Neural progenitor cell (in vitro differentiated cells): ENCODE results near the gene PLA2G2E. TPM values are rescaled to one million over a fixed set of nuclear protein-coding genes. Genes with fewer than 3 reads are reported as not detected.
"Not testable (repeated sequence)": the region's sequence is repeated elsewhere in the genome, so short reads cannot be mapped to it uniquely, and the experiment has no call there.

ENCODE experiments used
- DNase-seq: peaks from one replicate; pipeline ENCODE4 v3.0.0-alpha.2; 2016; ENCODE audit warnings: low spot score
- H2AFZ ChIP-seq: fragments of 200-600 bp; sonication (generic); replicated peaks from 2 replicates; pipeline ENCODE4 v1.6.1; 2016; ENCODE audit warnings: antibody characterized with exemption
- H3F3A ChIP-seq: fragments of 200-600 bp; sonication (generic); 2 replicates; pipeline ENCODE4 v1.6.1; 2016; ENCODE audit warnings: antibody characterized with exemption, low read depth
- H3K27ac ChIP-seq: fragments of 200-600 bp; sonication (generic); 2 replicates; pipeline ENCODE4 v1.5.1; 2016; ENCODE audit warnings: mild to moderate bottlenecking
- H3K27me3 ChIP-seq: fragments of 200-600 bp; sonication (generic); 2 replicates; pipeline ENCODE4 v1.6.1; 2016; ENCODE audit warnings: mild to moderate bottlenecking, moderate library complexity
- H3K36me3 ChIP-seq: fragments of 200-600 bp; sonication (generic); 2 replicates; pipeline ENCODE4 v1.5.1; 2016
- H3K4me1 ChIP-seq: fragments of 200-600 bp; sonication (generic); 2 replicates; pipeline ENCODE4 v1.6.1; 2016; ENCODE audit warnings: mixed run types
- H3K4me2 ChIP-seq: fragments of 200-600 bp; sonication (generic); 2 replicates; pipeline ENCODE4 v1.6.1; 2016
- H3K4me3 ChIP-seq: fragments of 200-600 bp; sonication (generic); 2 replicates; pipeline ENCODE4 v1.5.1; 2016
- H3K79me2 ChIP-seq: fragments of 200-600 bp; sonication (generic); 2 replicates; pipeline ENCODE4 v1.6.1; 2016; ENCODE audit warnings: low read depth
- H3K9ac ChIP-seq: fragments of 200-600 bp; sonication (generic); 2 replicates; pipeline ENCODE4 v1.6.1; 2016
- H3K9me3 ChIP-seq: fragments of 200-600 bp; sonication (generic); 2 replicates; pipeline ENCODE4 v1.5.1; 2016; ENCODE audit warnings: low read depth
- H4K20me1 ChIP-seq: fragments of 200-600 bp; sonication (generic); 2 replicates; pipeline ENCODE4 v1.6.1; 2016; ENCODE audit warnings: low read depth
- H3K27ac Mint-ChIP-seq: 3 replicates; pipeline ENCODE4 v1.8.0; 2021; ENCODE audit warnings: mixed read lengths
- H3K27me3 Mint-ChIP-seq: 2 replicates; pipeline ENCODE4 v1.8.0; 2022; ENCODE audit warnings: low read depth, mild to moderate bottlenecking, inconsistent platforms, moderate library complexity, mixed read lengths; ENCODE audit not compliant: insufficient read depth
- H3K36me3 Mint-ChIP-seq: 3 replicates; pipeline ENCODE4 v1.8.0; 2021; ENCODE audit warnings: mixed read lengths
- H3K4me1 Mint-ChIP-seq: 3 replicates; pipeline ENCODE4 v1.8.0; 2021; ENCODE audit warnings: mixed read lengths
- H3K4me3 Mint-ChIP-seq: 3 replicates; pipeline ENCODE4 v1.8.0; 2021; ENCODE audit warnings: mild to moderate bottlenecking, moderate library complexity, mixed read lengths
- H3K9me3 Mint-ChIP-seq: 3 replicates; pipeline ENCODE4 v1.8.0; 2020; ENCODE audit warnings: mixed read lengths
- CTCF ChIP-seq: fragments of 200-600 bp; sonication (generic); IDR thresholded peaks from 2 replicates; pipeline ENCODE4 v1.5.1; 2017; ENCODE audit warnings: antibody characterized with exemption, mild to moderate bottlenecking
- EZH2 ChIP-seq: fragments of 200-600 bp; sonication (generic); IDR thresholded peaks from 2 replicates; pipeline ENCODE4 v1.6.1; 2017; ENCODE audit warnings: antibody characterized with exemption, mild to moderate bottlenecking, moderate library complexity
- EZH2phosphoT487 ChIP-seq: fragments of 200-600 bp; sonication (generic); IDR thresholded peaks from 2 replicates; pipeline ENCODE4 v1.6.1; 2017; ENCODE audit warnings: antibody characterized with exemption
- total RNA-seq: library from RNA; depleted of rRNA; stranded (reverse); fragments of >200 nt; gene quantifications from 2 replicates; pipeline ENCODE4 v1.2.3, GENCODE V29; 2015; ENCODE audit warnings: low replicate concordance

The PLA2G2E gene
- total RNA-seq, 1 donor from 2014 or later, result not detected

DNA sequence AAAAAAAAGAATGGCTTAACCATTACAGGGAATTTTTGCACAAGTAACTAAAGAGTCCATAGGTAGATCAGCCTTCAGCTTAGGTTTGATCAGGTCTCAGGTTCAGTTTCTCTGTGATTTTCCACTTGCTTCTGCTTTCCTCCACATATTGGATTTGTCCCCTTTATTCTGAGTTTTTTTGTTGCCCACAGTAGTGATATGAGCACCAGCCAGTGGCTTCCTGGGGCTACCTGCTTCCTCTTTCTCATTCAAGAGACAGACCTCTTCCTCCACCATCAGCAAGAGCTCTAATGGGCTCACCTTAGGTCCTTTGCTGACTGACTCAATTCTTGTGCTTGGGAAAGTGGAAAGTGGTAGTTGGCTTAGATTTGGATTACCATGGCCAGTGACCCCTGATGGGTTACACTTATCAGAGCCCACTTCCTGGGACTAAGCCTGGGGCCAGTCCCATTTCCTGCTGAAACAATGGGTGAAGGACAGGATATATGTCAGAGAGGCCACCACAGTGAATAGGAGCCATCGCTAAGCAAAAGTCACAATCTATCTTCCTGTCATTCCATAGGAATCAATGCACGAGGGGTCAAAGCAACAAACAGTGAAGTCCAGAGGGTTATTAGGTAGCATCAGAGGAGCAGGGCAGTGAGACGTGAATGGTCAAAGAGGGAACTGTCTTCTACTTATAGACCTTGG lies 12.8 kb upstream of the PLA2G2E start:
- Histone ChIP-seq H3K36me3 (no peaks in the 10 kb centered on the region), H3K9ac (no peak overlapping the region), H3K4me3 (no peak overlapping the region), H3K9me3 (no peaks in the 10 kb centered on the region), H4K20me1 (no peaks in the 10 kb centered on the region), H3K4me1 (no peaks in the 10 kb centered on the region), H3K79me2 (no peaks in the 10 kb centered on the region), H3K4me2 (no peak overlapping the region), H3K27me3 (no peaks in the 10 kb centered on the region), H3K27ac (no peak overlapping the region), H2AFZ (no peak overlapping the region), H3F3A (no peaks in the 10 kb centered on the region)
- Mint-ChIP-seq H3K36me3 (no peaks in the 10 kb centered on the region), H3K27ac (no peak overlapping the region), H3K4me3 (no peak overlapping the region), H3K4me1 (peaks cover 5% of the 10 kb centered on the region), H3K27me3 (peaks cover 7% of the 10 kb centered on the region), H3K9me3 (peaks cover 21% of the 10 kb centered on the region)
- TF ChIP-seq EZH2phosphoT487 (no peak), EZH2 (no peak), CTCF (no peak)
- no peak for DNase-seq

GRCh38 chr1:19934336-19934735 lies 10.9 kb upstream of the PLA2G2E start:
- Histone ChIP-seq H3K27me3 (no peaks in the 10 kb centered on the region), H3K27ac (no peak overlapping the region), H3F3A (no peaks in the 10 kb centered on the region), H2AFZ (no peak overlapping the region), H3K9me3 (no peaks in the 10 kb centered on the region), H3K9ac (no peak overlapping the region), H3K36me3 (no peaks in the 10 kb centered on the region), H3K4me2 (no peak overlapping the region), H3K79me2 (no peaks in the 10 kb centered on the region), H3K4me3 (no peak overlapping the region), H4K20me1 (no peaks in the 10 kb centered on the region), H3K4me1 (no peaks in the 10 kb centered on the region)
- no peak for DNase-seq
- H3K9me3 Mint-ChIP-seq, result peaks cover 18% of the 10 kb centered on the region
- H3K4me3 Mint-ChIP-seq, result no peak overlapping the region
- H3K4me1 Mint-ChIP-seq, result no peaks in the 10 kb centered on the region
- H3K27me3 Mint-ChIP-seq, result peaks cover 3% of the 10 kb centered on the region
- no peak for TF ChIP-seq CTCF
- no peak for TF ChIP-seq EZH2
- TF ChIP-seq EZH2phosphoT487, result no peak
- no peaks in the 10 kb centered on the region for H3K36me3 Mint-ChIP-seq
- no peak overlapping the region for H3K27ac Mint-ChIP-seq

DNA sequence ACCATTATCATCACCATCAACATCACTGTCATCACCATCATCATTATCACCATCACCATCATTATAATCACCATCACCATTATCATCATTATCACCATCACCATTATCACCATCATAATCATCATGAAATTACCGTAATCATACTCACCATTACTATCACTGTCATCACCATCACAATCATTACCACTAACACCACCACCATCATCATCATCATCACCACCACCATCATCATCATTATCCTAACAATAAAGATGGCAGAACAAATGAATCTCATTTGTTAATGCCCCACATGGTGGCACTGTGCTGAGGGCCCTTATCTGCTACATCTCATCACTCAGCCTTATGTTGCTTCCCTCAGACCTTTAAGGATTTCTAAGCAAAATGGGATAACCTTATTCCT lies 9.4 kb upstream of the PLA2G2E start:
- H4K20me1 ChIP-seq, result no peaks in the 10 kb centered on the region
- H3K9me3 Mint-ChIP-seq, result peaks cover 18% of the 10 kb centered on the region
- H3K4me3 Mint-ChIP-seq, result no peak overlapping the region
- TF ChIP-seq EZH2phosphoT487 (no peak), EZH2 (no peak), CTCF (no peak)
- DNase-seq, result no peak
- H3K4me1 Mint-ChIP-seq, result no peaks in the 10 kb centered on the region
- H3K36me3 ChIP-seq, result no peaks in the 10 kb centered on the region
- no peak overlapping the region for H3K9ac ChIP-seq
- H3K9me3 ChIP-seq, result no peaks in the 10 kb centered on the region
- H3K27me3 Mint-ChIP-seq, result peaks cover 3% of the 10 kb centered on the region
- no peak overlapping the region for H2AFZ ChIP-seq
- H3K27me3 ChIP-seq, result no peaks in the 10 kb centered on the region
- H3K4me3 ChIP-seq, result no peak overlapping the region
- H3K27ac ChIP-seq, result no peak overlapping the region
- no peak overlapping the region for H3K4me2 ChIP-seq
- no peak overlapping the region for H3K27ac Mint-ChIP-seq
- no peaks in the 10 kb centered on the region for H3K4me1 ChIP-seq
- H3K79me2 ChIP-seq, result no peaks in the 10 kb centered on the region
- no peaks in the 10 kb centered on the region for H3K36me3 Mint-ChIP-seq
- no peaks in the 10 kb centered on the region for H3F3A ChIP-seq

- not testable (repeated sequence) for H3F3A ChIP-seq, H3K27me3 Mint-ChIP-seq, H3K9me3 Mint-ChIP-seq, H3K9me3 ChIP-seq, H4K20me1 ChIP-seq, H3K4me3 ChIP-seq, H3K27ac Mint-ChIP-seq, H3K4me3 Mint-ChIP-seq, H3K36me3 ChIP-seq, DNase-seq, H3K79me2 ChIP-seq, H3K27me3 ChIP-seq, H3K9ac ChIP-seq, H3K27ac ChIP-seq, H3K36me3 Mint-ChIP-seq, H2AFZ ChIP-seq, H3K4me1 Mint-ChIP-seq, H3K4me2 ChIP-seq
- H3K4me1 ChIP-seq, result peaks cover 10% of the 10 kb centered on the region
Measured at GRCh38 chr1:19927130-19927421, 3.7 kb upstream of the PLA2G2E start.
